ENCODE data around the gene FRMD3. TPM values are rescaled to one million over a fixed set of nuclear protein-coding genes. Genes with fewer than 3 reads are reported as not detected.

The FRMD3 gene
- total RNA-seq, 1 experiment from 2014 or later = 0.55 TPM

- H3K4me2 ChIP-seq (ENCODE audit: insufficient read depth, insufficient read length, low read length) = no peak overlapping the region
- no peak overlapping the region for H2BK20ac ChIP-seq (ENCODE audit: low read depth, low read length, poor library complexity, severe bottlenecking)
- no peak overlapping the region for H4K8ac ChIP-seq (replicated peaks; ENCODE audit: insufficient read length, low read depth, low read length)
- H4K91ac ChIP-seq (ENCODE audit: insufficient read length, low read depth, low read length) = no peak overlapping the region
- no peaks in the 10 kb centered on the region for H3K23me2 ChIP-seq (ENCODE audit: insufficient read length, low read depth, low read length, poor library complexity, severe bottlenecking)
- H3K18ac ChIP-seq (ENCODE audit: insufficient read length, low read depth, low read length) = no peak overlapping the region
- H2BK15ac ChIP-seq (ENCODE audit: low read depth, low read length) = no peak overlapping the region
- no peak overlapping the region for H2BK5ac ChIP-seq (ENCODE audit: insufficient read length, low read length)
- no peak overlapping the region for H3K23ac ChIP-seq (ENCODE audit: insufficient read length, low read depth, low read length)
- Mint-ChIP-seq H3K27ac (no peak overlapping the region), H3K36me3 (ENCODE audit: insufficient read depth in 1 of 3, low read depth in 3 of 3) (peaks cover 0 to 19% (median 9%) of the 10 kb centered on the region in 3 experiments; a peak in 5 of 7 replicates), H3K4me1 (peaks cover 14 to 16% of the 10 kb centered on the region in 2 experiments), H3K27me3 (ENCODE audit: low read depth) (no peaks in the 10 kb centered on the region; the same call in 1 of the 2 replicates), H3K9me3 (peaks cover 13 to 22% of the 10 kb centered on the region in 2 experiments), H3K4me3 (no peak overlapping the region)
- no peaks in the 10 kb centered on the region for H3K79me2 ChIP-seq (ENCODE audit: insufficient read depth, low read length)
- H3K9me3 ChIP-seq (ENCODE audit: control insufficient read depth, low read depth, low read length) = no peaks in the 10 kb centered on the region
- no peak overlapping the region for H3K4ac ChIP-seq (ENCODE audit: low read depth, low read length)
- DNase-seq = no peak
- no peak overlapping the region for H2AK5ac ChIP-seq (ENCODE audit: insufficient read length, low read length)
- WGBS (ENCODE audit: extremely low coverage, insufficient read length, low lambda C conversion rate) = no CpG with 5 or more reads among the region's 1 CpG
- no peak overlapping the region for H3K14ac ChIP-seq (ENCODE audit: insufficient read depth, low read length)
- H3K9ac ChIP-seq (ENCODE audit: extremely low read depth, insufficient read length, low read length) = no peak overlapping the region
- H2BK120ac ChIP-seq (ENCODE audit: low read depth, low read length, poor library complexity, severe bottlenecking) = no peak overlapping the region
- no peaks in the 10 kb centered on the region for H3K27me3 ChIP-seq (ENCODE audit: insufficient read depth, low read length)
- H2BK12ac ChIP-seq (ENCODE audit: insufficient read length, low read depth, low read length) = no peak overlapping the region
- H3K56ac ChIP-seq (ENCODE audit: insufficient read length, low read depth, low read length) = no peak overlapping the region
- H4K5ac ChIP-seq (ENCODE audit: insufficient read length, low read depth, low read length) = no peak overlapping the region
- no peaks in the 10 kb centered on the region for H4K20me1 ChIP-seq (ENCODE audit: control insufficient read depth, insufficient read depth, insufficient read length)
- H2AFZ ChIP-seq (ENCODE audit: low read length) = no peak overlapping the region
- H3T11ph ChIP-seq (ENCODE audit: low read length) = no peak overlapping the region
- TF ChIP-seq CTCF (conservative IDR thresholded peaks at IDR 0.05) = no peak
- H3K4me1 ChIP-seq (ENCODE audit: insufficient read depth, low read length) = no peaks in the 10 kb centered on the region
- no peak overlapping the region for H3K27ac ChIP-seq (ENCODE audit: insufficient read length, low read depth, low read length)
- no peaks in the 10 kb centered on the region for H3K79me1 ChIP-seq (ENCODE audit: insufficient read depth, low read depth, low read length, poor library complexity, severe bottlenecking)
These were observed 43.8 kb upstream of the FRMD3 start for GRCh38 chr9:83582029-83582428.

All from H9 (cell line).